ENCODE data around the gene MYL12A. TPM values are rescaled to one million over a fixed set of nuclear protein-coding genes. Genes with fewer than 3 reads are reported as not detected.
A peak's percentile ranks its signal among the peaks of the same experiment; 100 is the strongest.

The MYL12A gene
- total and polyA plus RNA-seq, 2 of the 13 experiments (the other 11 are each of a cell fraction or from before 2014, with no cell fraction given), result 261 to 277 TPM

- TF ChIP-seq, protein P1, sequence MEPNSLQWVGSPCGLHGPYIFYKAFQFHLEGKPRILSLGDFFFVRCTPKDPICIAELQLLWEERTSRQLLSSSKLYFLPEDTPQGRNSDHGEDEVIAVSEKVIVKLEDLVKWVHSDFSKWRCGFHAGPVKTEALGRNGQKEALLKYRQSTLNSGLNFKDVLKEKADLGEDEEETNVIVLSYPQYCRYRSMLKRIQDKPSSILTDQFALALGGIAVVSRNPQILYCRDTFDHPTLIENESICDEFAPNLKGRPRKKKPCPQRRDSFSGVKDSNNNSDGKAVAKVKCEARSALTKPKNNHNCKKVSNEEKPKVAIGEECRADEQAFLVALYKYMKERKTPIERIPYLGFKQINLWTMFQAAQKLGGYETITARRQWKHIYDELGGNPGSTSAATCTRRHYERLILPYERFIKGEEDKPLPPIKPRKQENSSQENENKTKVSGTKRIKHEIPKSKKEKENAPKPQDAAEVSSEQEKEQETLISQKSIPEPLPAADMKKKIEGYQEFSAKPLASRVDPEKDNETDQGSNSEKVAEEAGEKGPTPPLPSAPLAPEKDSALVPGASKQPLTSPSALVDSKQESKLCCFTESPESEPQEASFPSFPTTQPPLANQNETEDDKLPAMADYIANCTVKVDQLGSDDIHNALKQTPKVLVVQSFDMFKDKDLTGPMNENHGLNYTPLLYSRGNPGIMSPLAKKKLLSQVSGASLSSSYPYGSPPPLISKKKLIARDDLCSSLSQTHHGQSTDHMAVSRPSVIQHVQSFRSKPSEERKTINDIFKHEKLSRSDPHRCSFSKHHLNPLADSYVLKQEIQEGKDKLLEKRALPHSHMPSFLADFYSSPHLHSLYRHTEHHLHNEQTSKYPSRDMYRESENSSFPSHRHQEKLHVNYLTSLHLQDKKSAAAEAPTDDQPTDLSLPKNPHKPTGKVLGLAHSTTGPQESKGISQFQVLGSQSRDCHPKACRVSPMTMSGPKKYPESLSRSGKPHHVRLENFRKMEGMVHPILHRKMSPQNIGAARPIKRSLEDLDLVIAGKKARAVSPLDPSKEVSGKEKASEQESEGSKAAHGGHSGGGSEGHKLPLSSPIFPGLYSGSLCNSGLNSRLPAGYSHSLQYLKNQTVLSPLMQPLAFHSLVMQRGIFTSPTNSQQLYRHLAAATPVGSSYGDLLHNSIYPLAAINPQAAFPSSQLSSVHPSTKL (CRISPR knock-in tag; IDR thresholded peaks at IDR 0.05), result no peak
- TF ChIP-seq KDM3A (CRISPR knock-in tag; IDR thresholded peaks at IDR 0.05; ENCODE audit: low read depth) (no peak), ZNF121 (CRISPR knock-in tag; IDR thresholded peaks at IDR 0.05) (peak; percentile 68; the same call in 1 of the 2 replicates), ZNF691 (CRISPR knock-in tag; IDR thresholded peaks at IDR 0.05; ENCODE audit: borderline replicate concordance, low read depth) (no peak), REST (IDR thresholded peaks at IDR 0.05; ENCODE audit: borderline replicate concordance in 1 of 2, low read depth in 1 of 2, low read length in 2 of 2) (peak; percentile 9 to 89; a peak in 3 of 4 replicates), KAT2B (IDR thresholded peaks at IDR 0.05; ENCODE audit: borderline replicate concordance, low read depth, low read length) (no peak), ZKSCAN5 (CRISPR knock-in tag; IDR thresholded peaks at IDR 0.05) (no peak), ZNF552 (CRISPR knock-in tag; IDR thresholded peaks at IDR 0.05; ENCODE audit: borderline replicate concordance) (no peak), POLR2A (IDR thresholded peaks at IDR 0.05; ENCODE audit: insufficient read depth in 1 of 2, low read depth in 2 of 2, low read length in 2 of 2) (0 out of 4 replicates have a peak, but pooled peaks of 1 of the 2 experiments have one; percentile 11), ZNF430 (CRISPR knock-in tag; IDR thresholded peaks at IDR 0.05) (0 out of 2 replicates have a peak, but pooled peaks have one; percentile 25), TARDBP (CRISPR knock-in tag; IDR thresholded peaks at IDR 0.05) (no peak), TRIM24 (CRISPR knock-in tag; IDR thresholded peaks at IDR 0.05) (no peak)
- TF ChIP-seq, protein P2, sequence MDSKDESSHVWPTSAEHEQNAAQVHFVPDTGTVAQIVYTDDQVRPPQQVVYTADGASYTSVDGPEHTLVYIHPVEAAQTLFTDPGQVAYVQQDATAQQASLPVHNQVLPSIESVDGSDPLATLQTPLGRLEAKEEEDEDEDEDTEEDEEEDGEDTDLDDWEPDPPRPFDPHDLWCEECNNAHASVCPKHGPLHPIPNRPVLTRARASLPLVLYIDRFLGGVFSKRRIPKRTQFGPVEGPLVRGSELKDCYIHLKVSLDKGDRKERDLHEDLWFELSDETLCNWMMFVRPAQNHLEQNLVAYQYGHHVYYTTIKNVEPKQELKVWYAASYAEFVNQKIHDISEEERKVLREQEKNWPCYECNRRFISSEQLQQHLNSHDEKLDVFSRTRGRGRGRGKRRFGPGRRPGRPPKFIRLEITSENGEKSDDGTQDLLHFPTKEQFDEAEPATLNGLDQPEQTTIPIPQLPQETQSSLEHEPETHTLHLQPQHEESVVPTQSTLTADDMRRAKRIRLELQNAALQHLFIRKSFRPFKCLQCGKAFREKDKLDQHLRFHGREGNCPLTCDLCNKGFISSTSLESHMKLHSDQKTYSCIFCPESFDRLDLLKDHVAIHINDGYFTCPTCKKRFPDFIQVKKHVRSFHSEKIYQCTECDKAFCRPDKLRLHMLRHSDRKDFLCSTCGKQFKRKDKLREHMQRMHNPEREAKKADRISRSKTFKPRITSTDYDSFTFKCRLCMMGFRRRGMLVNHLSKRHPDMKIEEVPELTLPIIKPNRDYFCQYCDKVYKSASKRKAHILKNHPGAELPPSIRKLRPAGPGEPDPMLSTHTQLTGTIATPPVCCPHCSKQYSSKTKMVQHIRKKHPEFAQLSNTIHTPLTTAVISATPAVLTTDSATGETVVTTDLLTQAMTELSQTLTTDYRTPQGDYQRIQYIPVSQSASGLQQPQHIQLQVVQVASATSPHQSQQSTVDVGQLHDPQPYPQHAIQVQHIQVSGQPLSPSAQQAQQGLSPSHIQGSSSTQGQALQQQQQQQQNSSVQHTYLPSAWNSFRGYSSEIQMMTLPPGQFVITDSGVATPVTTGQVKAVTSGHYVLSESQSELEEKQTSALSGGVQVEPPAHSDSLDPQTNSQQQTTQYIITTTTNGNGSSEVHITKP (CRISPR knock-in tag; IDR thresholded peaks at IDR 0.05; ENCODE audit: low read depth), result peak; percentile 37; the same call in 1 of the 2 replicates
Measured at GRCh38 chr18:3265564-3266033, 18.0 kb downstream of the MYL12A start (continued).
